SK-N-SH (cell line): ENCODE data around the gene EFCAB11.

Source experiments
- CTCF ChIP-seq: fragments of 200-600 bp; sonication (generic); IDR thresholded peaks from 2 replicates; pipeline ENCODE4 v1.6.1; 2017; ENCODE audit warnings: antibody characterized with exemption, mild to moderate bottlenecking, moderate library complexity
- EP300 ChIP-seq, 2 experiments: IDR thresholded peaks; 2 replicates each; pipeline versions ENCODE4 v1.4.0 to v1.6.1; 2012; ENCODE audit warnings: borderline replicate concordance in 1 of 2, low read depth in 1 of 2, low read length in 1 of 2
- JUND ChIP-seq: IDR thresholded peaks from 2 replicates; pipeline ENCODE4 v1.4.0; 2012
- MXI1 ChIP-seq: IDR thresholded peaks from 2 replicates; pipeline ENCODE4 v1.6.1; 2012; ENCODE audit warnings: mild to moderate bottlenecking, low read depth, low read length, improper control_type of control experiment
- NRF1 ChIP-seq: IDR thresholded peaks from 2 replicates; pipeline ENCODE4 v1.6.1; 2012; ENCODE audit warnings: low read depth, mild to moderate bottlenecking, low read length
- RFX5 ChIP-seq: IDR thresholded peaks from 2 replicates; pipeline ENCODE4 v1.6.1; 2012; ENCODE audit warnings: mild to moderate bottlenecking, improper control_type of control experiment, low read length
- TAF1 ChIP-seq: IDR thresholded peaks from 2 replicates; pipeline ENCODE4 v1.6.1; 2012; ENCODE audit warnings: low read depth, mild to moderate bottlenecking, low read length, moderate library complexity, borderline replicate concordance
- TEAD4 ChIP-seq: IDR thresholded peaks from 2 replicates; pipeline ENCODE4 v1.4.0; 2012; ENCODE audit warnings: mild to moderate bottlenecking, borderline replicate concordance; ENCODE audit not compliant: insufficient read depth
- ZBTB33 ChIP-seq: IDR thresholded peaks from 2 replicates; pipeline ENCODE4 v1.4.0; 2012; ENCODE audit warnings: low read depth, borderline replicate concordance

- TF ChIP-seq CTCF (no peak), ZBTB33 (no peak), TAF1 (no peak), EP300 (IDR thresholded peaks at IDR 0.05; ENCODE audit: borderline replicate concordance in 1 of 2, low read depth in 1 of 2, low read length in 1 of 2) (no peak), TEAD4 (no peak), JUND (no peak), MXI1 (no peak), NRF1 (no peak), RFX5 (no peak)
Observed at GRCh38 chr14:89747126-89747525, 207.4 kb downstream of the EFCAB11 start.
